K562 (cell line): Measurements from ENCODE around the gene GPR142. TPM values are rescaled to one million over a fixed set of nuclear protein-coding genes. Genes with fewer than 3 reads are reported as not detected.

ENCODE experiments used
- ATAC-seq: fragments of 200-7000 bp; cut with Tn5 transposase; 3 replicates; pipeline ENCODE4 v1.9.1; 2020; ENCODE audit warnings: moderate library complexity
- BruUV-seq: library from RNA; stranded (reverse); fragments of 400-500 nt; replicated peaks from 2 replicates; lab custom pipeline; 2021; lab: Mats Ljungman, UMichigan
- CTCF ChIA-PET: fragments of 300-600 bp; formaldehyde crosslinking; extraction: SDS; loops from one replicate; lab custom pipeline; 2021; ENCODE audit warnings: low intra/inter-chr PET ratio; lab: Yijun Ruan, JAX
- POLR2A ChIA-PET: fragments of 300-600, 350-650 bp; sonication (Branson Sonifier 250); formaldehyde crosslinking; extraction: SDS; loops from one replicate; lab custom pipeline; 2021; ENCODE audit warnings: antibody characterized with exemption, inconsistent platforms; lab: Yijun Ruan, JAX
- DNase-seq, 4 experiments: peaks; one replicate each; pipeline versions ENCODE4 v3.0.0 to v3.0.0-alpha.2; 2011 to 2018; ENCODE audit warnings: low spot score in 3 of 4, mixed read lengths in 3 of 4; ENCODE audit errors: extremely low read depth in 1 of 4
- FAIRE-seq: peaks from 2 replicates; lab custom pipeline; 2011; peaks lifted over from hg19 to GRCh38; lab: Jason Lieb, UNC
- H2AFZ ChIP-seq: 2 replicates; pipeline ENCODE4 v1.6.0; 2011; ENCODE audit warnings: low read depth, low read length, control low read depth, inconsistent platforms
- H3K27ac ChIP-seq: fragments of 200-600 bp; 3 replicates; pipeline ENCODE4 v1.8.0; 2011; ENCODE audit warnings: low read depth, mild to moderate bottlenecking, control low read depth, inconsistent platforms, low read length, moderate library complexity, mixed read lengths; ENCODE audit errors: extremely low read depth
- H3K27me3 ChIP-seq, 2 experiments: fragments of 300-600 bp in 1 of 2; 2 replicates in 1 of 2; 3 replicates in 1 of 2; pipeline versions ENCODE4 v1.6.0 to v1.8.0; 2011; ENCODE audit warnings: inconsistent platforms in 2 of 2, low read length in 2 of 2, mild to moderate bottlenecking in 1 of 2, mixed read lengths in 1 of 2, moderate library complexity in 1 of 2; ENCODE audit not compliant: control insufficient read depth in 2 of 2, insufficient read depth in 2 of 2
- H3K36me3 ChIP-seq: fragments of 300-600 bp; 3 replicates; pipeline ENCODE4 v1.8.0; 2011; ENCODE audit warnings: mild to moderate bottlenecking, low read length, inconsistent platforms; ENCODE audit not compliant: control insufficient read depth, insufficient read depth
- H3K4me1 ChIP-seq, 2 experiments: fragments of 200-600 bp in 1 of 2; replicated peaks in 1 of 2; 2 replicates in 1 of 2; 3 replicates in 1 of 2; pipeline versions ENCODE4 v1.5.1 to v1.8.0; 2011; ENCODE audit warnings: inconsistent platforms in 2 of 2, low read length in 2 of 2, mild to moderate bottlenecking in 1 of 2, mixed read lengths in 1 of 2, moderate library complexity in 1 of 2; ENCODE audit not compliant: control insufficient read depth in 2 of 2, insufficient read depth in 2 of 2
- H3K4me2 ChIP-seq: 2 replicates; pipeline ENCODE4 v1.6.1; 2011; ENCODE audit warnings: low read length, control low read depth, inconsistent platforms, mixed read lengths; ENCODE audit not compliant: insufficient read depth
- H3K4me3 ChIP-seq: fragments of 200-600 bp; sonication (generic), shearing (Covaris generic); 2 replicates; pipeline ENCODE4 v1.5.1; 2016; ENCODE audit warnings: control low read depth, inconsistent platforms
- H3K79me2 ChIP-seq: fragments of 200-600 bp; 3 replicates; pipeline ENCODE4 v1.8.0; 2011; ENCODE audit warnings: low read length, inconsistent platforms; ENCODE audit not compliant: control insufficient read depth, insufficient read depth
- H3K9ac ChIP-seq, 2 experiments: 2 replicates each; pipeline versions ENCODE4 v1.6.0 to v1.6.1; 2011; ENCODE audit warnings: low read depth in 2 of 2, low read length in 2 of 2, control low read depth in 1 of 2, inconsistent platforms in 1 of 2, mild to moderate bottlenecking in 1 of 2, mixed read lengths in 1 of 2; ENCODE audit not compliant: insufficient read depth in 1 of 2
- H3K9me1 ChIP-seq: one replicate; pipeline ENCODE4 v1.6.0; 2011; ENCODE audit warnings: inconsistent platforms, mild to moderate bottlenecking, low read length, moderate library complexity; ENCODE audit not compliant: control insufficient read depth, insufficient read depth
- H3K9me3 ChIP-seq: replicated peaks from 2 replicates; pipeline ENCODE4 v1.5.1; 2011; ENCODE audit warnings: low read depth, low read length, inconsistent platforms; ENCODE audit not compliant: control insufficient read depth, insufficient read depth
- H4K20me1 ChIP-seq: replicated peaks from 2 replicates; pipeline ENCODE4 v1.6.1; 2011; ENCODE audit warnings: low read length, inconsistent platforms, mixed read lengths; ENCODE audit not compliant: control insufficient read depth, insufficient read depth
- CEBPG ChIP-seq, 3 experiments: fragments of 200-800 bp in 1 of 3; sonication (Bioruptor generic) in 1 of 3; sonication (generic) in 1 of 3; formaldehyde crosslinking in 1 of 3; IDR thresholded peaks in 2 of 3; conservative IDR thresholded peaks in 1 of 3; 2 replicates each; pipeline versions ENCODE4 v1.6.1 to v1.8.0; 2016 to 2022; ENCODE audit warnings: missing compliant biosample characterization in 2 of 3, missing genetic modification characterization in 2 of 3, mild to moderate bottlenecking in 1 of 3, missing genetic modification reagents in 1 of 3
- ILK ChIP-seq: fragments of 450-650 bp; IDR thresholded peaks from 2 replicates; pipeline ENCODE4 v1.6.1; 2016; ENCODE audit warnings: missing genetic modification characterization, low read depth, mild to moderate bottlenecking, missing compliant biosample characterization, moderate library complexity, borderline replicate concordance
- POLR3A ChIP-seq: IDR thresholded peaks from 2 replicates; pipeline ENCODE4 v1.6.1; 2011; ENCODE audit warnings: borderline replicate concordance, mild to moderate bottlenecking, moderate library complexity; ENCODE audit not compliant: insufficient read length, insufficient read depth; ENCODE audit errors: extremely low read depth
- ZNF609 ChIP-seq: sonication (generic); formaldehyde crosslinking; IDR thresholded peaks from 2 replicates; pipeline ENCODE4 v1.8.1; 2023; ENCODE audit warnings: missing genetic modification reagents, mild to moderate bottlenecking, borderline replicate concordance
- WGBS: fragments of 100-300 bp; shearing (Covaris generic); methylation state at CpG from one replicate; pipeline ENCODE4 v1.1.6; 2016; ENCODE audit warnings: low coverage, mixed read lengths; ENCODE audit not compliant: insufficient coverage; ENCODE audit errors: missing lambda C conversion rate; 5-methylcytosine and 5-hydroxymethylcytosine counted together
- in situ Hi-C: fragments of 300-500 bp; cut with MboI; formaldehyde crosslinking; loops from 4 replicates; pipeline ENCODE4 v1.15.0; 2018; ENCODE audit warnings: inconsistent platforms, mixed read lengths
- intact Hi-C: fragments of 100-400 bp; cut with micrococcal nuclease; formaldehyde crosslinking; loops from 2 replicates; pipeline ENCODE4 v1.14.2; 2022
- polyA plus RNA-seq, 8 experiments: library from polyadenylated mRNA; depleted of rRNA in 4 of 8; stranded (reverse) in 5 of 8; unstranded in 3 of 8; fragments of >200 nt; fragmentation: Nextera tagmentation in 2 of 8; fragmentation: Illumina TruSeq in 1 of 8; extraction: Ambion mirVana in 2 of 8; extraction: Trizol in 1 of 8; gene quantifications; 2 replicates each; pipeline versions ENCODE4 v1.2.1 to v1.2.3, GENCODE V29; 2011 to 2014; ENCODE audit warnings: inconsistent platforms in 1 of 8, missing spikeins in 1 of 8
- total RNA-seq, 7 experiments: library from RNA; depleted of rRNA in 6 of 7; stranded (reverse); fragments of >200 nt in 6 of 7; fragmentation: Illumina TruSeq in 2 of 7; extraction: Trizol in 2 of 7; gene quantifications; 2 replicates each; pipeline versions ENCODE4 v1.2.1 to v1.2.3, GENCODE V29; 2011 to 2021; ENCODE audit warnings: low replicate concordance in 1 of 7

Gene GPR142
- total and polyA plus RNA-seq, 9 of the 15 experiments (the other 6 are each of a cell fraction or from before 2014, with no cell fraction given), result not detected

- no peak for TF ChIP-seq ZNF609 (CRISPR knock-in tag)
These were observed 41.0 kb downstream of the GPR142 start (continued) for GRCh38 chr17:74408262-74408661.

GRCh38 chr17:74408815-74409214 lies 41.5 kb downstream of the GPR142 start:
- in situ Hi-C loops, result no loop called here
- no peak overlapping the region for H3K4me3 ChIP-seq
- H3K79me2 ChIP-seq, result no peaks in the 10 kb centered on the region
- H3K4me1 ChIP-seq, result no peaks in the 10 kb centered on the region
- H2AFZ ChIP-seq, result no peak overlapping the region
- H4K20me1 ChIP-seq, result no peaks in the 10 kb centered on the region
- ChIA-PET POLR2A (no interaction called here), CTCF (interaction anchor here (0.6 to 1.7 kb wide), 3 partner anchors 49 to 707 kb away, joined by 3 to 12 read pairs (median 5); no protein-coding TSS in a partner anchor)
- TF ChIP-seq CEBPG (CRISPR knock-in tag; IDR thresholded peaks at IDR 0.05) (no peak), CEBPG (tag; conservative IDR thresholded peaks at IDR 0.05 in 1 of 2, IDR thresholded peaks at IDR 0.05 in 1 of 2) (0 out of 4 replicates have a peak, but pooled peaks of 1 of the 2 experiments have one; percentile 38), ILK (tag) (no peak), POLR3A (no peak)
- no TSS peak for BruUV-seq
- FAIRE-seq (no peak), ATAC-seq (no peak), DNase-seq (no peak)
- intact Hi-C loops, result loop anchor here (1.0 kb wide), 1 partner anchor 48 kb away; no protein-coding TSS in a partner anchor
- H3K27me3 ChIP-seq, result peaks cover 12 to 39% of the 10 kb centered on the region in 2 experiments
- H3K27ac ChIP-seq, result no peak overlapping the region
- no peaks in the 10 kb centered on the region for H3K9me1 ChIP-seq
- 11% methylated on average over 4 of the region's 4 CpGs for WGBS
- H3K9ac ChIP-seq, result no peak overlapping the region
- no peaks in the 10 kb centered on the region for H3K9me3 ChIP-seq
- H3K36me3 ChIP-seq, result no peaks in the 10 kb centered on the region
- H3K4me2 ChIP-seq, result no peak overlapping the region
